ENCODE results near the gene GPRIN2. TPM values are rescaled to one million over a fixed set of nuclear protein-coding genes. Genes with fewer than 3 reads are reported as not detected.

The GPRIN2 gene
- total RNA-seq, 4 donors from 2014 or later = not detected

DNA sequence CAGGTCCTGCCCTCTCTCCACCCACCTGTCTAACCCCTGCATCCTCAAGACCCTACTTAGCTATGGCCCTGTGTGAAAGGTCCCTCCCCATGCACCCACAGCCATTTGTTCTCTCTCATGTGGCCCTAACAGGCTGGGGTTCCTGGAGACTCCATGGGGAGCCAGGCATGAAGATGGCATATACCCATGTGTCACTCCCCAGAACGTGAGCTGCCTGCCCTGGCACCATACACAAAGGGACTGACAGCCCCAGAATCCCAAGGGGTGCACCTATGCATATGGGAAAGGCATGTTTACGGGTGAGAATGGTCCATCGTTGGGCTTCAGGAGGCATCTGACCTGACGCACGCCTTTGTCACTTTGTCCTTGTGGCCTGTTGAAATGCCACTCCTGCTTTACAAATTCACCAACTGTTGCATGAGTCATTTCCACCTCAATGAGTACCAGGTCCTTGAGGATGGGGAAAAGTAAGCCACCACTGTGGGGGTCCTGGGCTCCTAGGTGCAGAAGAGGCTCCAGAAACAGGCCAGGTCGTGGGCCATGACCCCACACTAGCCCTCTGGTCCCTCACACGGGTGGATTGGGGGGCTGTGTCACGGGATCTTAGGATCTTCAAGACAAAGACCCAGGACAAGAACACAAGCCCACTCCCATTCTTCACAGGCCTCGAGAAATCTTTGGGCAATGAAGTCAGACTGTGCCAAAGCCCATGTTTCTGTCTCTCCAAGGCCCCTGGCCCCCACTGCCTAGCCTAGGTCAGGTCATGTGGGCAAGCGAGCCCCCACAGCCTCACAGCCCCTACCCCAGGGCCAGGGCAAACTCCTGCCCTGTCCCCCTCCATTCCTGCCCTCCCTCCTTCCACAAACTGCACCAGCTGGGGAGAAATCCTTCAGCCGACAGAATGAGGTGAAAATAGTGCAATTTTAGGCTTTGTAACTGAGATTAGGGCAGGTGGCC, 8.6 kb downstream of the GPRIN2 start:
- TF ChIP-seq, protein P1, sequence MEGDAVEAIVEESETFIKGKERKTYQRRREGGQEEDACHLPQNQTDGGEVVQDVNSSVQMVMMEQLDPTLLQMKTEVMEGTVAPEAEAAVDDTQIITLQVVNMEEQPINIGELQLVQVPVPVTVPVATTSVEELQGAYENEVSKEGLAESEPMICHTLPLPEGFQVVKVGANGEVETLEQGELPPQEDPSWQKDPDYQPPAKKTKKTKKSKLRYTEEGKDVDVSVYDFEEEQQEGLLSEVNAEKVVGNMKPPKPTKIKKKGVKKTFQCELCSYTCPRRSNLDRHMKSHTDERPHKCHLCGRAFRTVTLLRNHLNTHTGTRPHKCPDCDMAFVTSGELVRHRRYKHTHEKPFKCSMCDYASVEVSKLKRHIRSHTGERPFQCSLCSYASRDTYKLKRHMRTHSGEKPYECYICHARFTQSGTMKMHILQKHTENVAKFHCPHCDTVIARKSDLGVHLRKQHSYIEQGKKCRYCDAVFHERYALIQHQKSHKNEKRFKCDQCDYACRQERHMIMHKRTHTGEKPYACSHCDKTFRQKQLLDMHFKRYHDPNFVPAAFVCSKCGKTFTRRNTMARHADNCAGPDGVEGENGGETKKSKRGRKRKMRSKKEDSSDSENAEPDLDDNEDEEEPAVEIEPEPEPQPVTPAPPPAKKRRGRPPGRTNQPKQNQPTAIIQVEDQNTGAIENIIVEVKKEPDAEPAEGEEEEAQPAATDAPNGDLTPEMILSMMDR (IDR thresholded peaks at IDR 0.05; ENCODE audit: low read depth) = no peak

DNA sequence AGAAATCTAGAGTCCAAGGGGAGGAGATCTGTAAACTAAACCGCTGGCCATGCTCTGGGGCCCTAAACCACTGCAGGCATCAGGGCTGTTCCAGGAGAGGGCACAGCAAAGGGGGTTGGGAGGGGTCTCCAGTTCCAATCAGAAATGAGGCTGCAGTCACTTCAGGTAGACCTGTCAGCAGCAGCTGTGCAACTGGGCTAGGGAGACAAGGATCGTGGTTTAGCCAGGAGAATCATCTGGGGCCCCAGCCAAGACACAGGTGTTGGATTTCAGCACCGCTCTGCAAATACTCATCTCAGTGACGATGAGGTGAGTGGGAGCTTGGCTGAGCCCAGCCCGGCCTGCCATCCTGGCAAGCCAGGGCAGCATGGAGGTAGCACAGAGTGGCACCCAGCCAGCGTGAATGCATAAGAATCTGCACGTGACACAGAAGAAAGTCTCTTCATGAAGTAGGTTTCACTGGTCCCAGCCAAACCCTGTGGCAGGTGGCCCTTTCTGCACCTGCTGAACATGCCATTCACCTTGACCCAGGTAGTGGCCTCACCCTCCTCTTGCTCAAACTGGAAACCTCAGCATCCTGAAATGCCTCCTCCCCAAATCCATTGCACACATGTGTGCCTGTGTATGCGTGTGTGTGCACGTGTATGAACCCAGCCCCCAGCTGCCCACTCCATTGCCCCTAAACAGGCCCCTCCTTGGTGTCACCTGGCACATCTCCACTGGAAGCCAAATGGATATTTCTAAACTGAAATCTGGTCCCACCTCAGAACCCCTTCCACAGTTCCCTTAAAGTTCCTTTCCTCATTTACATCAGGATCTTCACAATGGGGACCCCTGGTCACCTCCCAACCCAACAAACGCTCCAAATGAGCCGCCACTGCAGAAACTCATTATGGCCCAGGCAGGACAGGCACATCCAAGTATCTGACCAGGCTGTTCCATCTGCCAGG, 9.6 kb downstream of the GPRIN2 start:
- TF ChIP-seq, protein P1 (IDR thresholded peaks at IDR 0.05; ENCODE audit: low read depth) = no peak

DNA sequence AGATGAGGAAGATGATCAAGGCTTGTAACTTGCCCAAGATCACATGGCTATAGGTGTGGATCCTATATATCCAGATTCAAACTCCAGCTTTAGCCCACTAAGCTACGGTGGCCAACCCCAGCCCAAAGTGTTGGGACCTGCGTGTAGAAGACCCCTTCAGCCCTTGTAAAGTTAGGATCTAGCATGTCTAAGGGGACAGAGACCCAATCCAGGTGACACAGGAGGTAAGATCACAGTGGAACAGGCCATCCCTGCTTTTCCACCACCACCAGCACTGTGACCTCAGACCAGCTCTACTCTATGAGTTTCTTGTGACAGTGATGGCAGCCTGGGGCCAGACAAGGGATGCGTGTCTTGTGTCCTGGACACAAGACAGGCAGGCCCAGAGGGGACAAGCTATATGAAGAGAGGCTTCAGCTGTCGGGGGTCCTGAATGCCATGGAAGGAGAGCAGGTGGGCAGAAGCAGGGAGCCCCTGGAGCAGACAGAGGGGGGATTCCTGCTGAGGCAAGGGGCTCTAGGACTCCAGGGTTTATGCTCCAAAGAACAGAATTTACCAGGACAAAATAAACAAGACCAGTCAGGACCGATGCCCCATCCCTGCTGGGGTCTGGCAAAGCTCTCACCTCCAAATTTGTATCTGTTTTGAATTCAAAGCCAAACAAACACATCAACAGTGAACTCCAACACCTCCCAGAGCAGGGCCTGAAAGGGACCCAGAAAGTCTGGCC, 10.4 kb downstream of the GPRIN2 start:
- TF ChIP-seq, protein P1 (IDR thresholded peaks at IDR 0.05; ENCODE audit: low read depth) = no peak

DNA sequence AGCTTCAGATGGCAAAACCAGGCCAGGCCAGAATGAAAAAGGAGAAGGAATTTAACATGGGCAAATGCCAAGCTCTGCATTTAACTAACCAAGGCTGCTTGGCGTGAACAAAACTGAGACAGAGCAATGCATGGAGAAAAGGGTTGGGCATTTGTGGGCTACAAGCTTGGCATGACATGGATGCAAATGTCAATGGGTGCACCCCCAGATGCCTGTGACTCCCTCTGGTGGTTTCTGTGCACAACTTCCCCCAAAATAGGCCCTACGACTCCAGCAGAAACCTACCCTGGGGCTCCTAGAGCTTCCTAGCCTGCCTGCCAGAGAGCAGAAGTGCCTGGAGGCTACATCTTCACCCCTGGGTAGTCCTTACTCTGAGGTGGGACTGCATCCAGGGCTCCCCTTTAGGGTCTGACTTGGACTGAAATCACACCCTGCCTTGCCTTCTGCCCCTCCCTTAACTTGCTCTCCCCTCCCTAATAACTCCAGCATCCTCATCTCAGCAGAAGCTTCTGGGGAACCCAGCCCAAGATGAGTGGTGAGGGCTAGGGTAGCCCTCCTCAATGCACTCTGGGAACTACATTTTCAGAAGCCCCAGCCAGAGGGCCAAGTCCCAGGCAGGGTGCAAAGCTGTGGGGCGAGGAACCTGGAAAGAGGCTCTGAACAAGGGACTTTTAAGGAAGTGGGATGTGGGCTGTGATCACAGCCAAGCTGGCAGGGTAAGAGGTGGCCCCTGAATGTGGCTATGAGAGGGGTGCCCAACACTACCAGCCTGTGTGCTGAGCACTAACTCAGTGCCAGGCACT, 11.3 kb downstream of the GPRIN2 start:
- TF ChIP-seq, protein P1 (IDR thresholded peaks at IDR 0.05; ENCODE audit: low read depth) = no peak

DNA sequence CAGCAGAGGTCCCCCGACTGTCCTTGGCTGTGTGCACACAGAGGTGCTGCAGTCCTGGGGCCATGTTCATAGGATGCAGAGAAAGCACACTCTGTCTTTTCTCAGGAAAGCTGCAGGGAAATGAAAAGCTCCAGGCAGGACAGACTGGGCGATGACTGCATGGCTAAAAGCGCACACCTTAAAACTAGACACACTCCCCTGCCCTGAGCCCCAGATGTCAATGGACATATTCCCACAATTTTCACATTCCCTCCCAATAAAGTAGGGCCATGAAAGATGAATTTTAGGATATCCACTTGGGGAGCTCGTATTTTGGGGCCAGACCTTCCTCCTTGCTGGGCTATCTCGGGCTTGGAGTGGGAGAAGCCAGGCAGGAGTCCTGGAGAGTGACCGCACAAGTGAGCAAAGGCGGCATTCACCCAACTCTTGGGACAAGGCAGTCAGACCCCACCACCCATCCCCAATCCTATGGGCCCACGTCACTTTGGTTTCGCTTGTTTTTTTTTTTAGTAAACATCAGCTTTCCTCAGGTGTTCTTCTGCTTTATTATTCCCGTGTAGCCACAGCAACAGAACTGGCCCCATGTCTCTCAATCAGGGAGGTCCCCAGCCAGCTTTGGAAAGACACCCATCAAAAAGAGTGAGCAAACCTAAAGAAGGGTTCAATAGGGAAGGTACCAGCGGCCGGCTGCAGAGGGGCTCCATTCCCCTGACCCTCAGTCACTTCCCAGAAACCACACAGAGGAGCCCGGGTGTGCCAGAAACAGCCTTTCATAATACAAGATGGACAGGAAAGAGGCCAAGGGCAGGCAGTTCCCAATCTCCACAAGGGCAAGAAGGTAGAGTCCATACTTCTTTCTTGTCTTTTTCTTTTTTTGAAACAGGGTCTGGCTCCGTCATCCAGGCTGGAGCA, 12.7 kb downstream of the GPRIN2 start:
- TF ChIP-seq, protein P1 (IDR thresholded peaks at IDR 0.05; ENCODE audit: low read depth) = no peak

Measured in subcutaneous adipose tissue (tissue), 4 donors.